A673 (cell line): ENCODE results near the gene SPDYE4. TPM values are rescaled to one million over a fixed set of nuclear protein-coding genes. Genes with fewer than 3 reads are reported as not detected.

ENCODE experiments used
- BruUV-seq: library from RNA; stranded (reverse); fragments of 400-500 nt; replicated peaks from 2 replicates; lab custom pipeline; 2021; lab: Mats Ljungman, UMichigan
- CTCF ChIA-PET: fragments of 300-600 bp; sonication (Branson Sonifier 250); formaldehyde crosslinking; loops from one replicate; lab custom pipeline; 2022; ENCODE audit warnings: antibody characterized with exemption; lab: Charles Lee
- POLR2A ChIA-PET: fragments of 300-600 bp; sonication (Branson Sonifier 250); formaldehyde crosslinking; loops from one replicate; lab custom pipeline; 2022; ENCODE audit warnings: antibody characterized with exemption; ENCODE audit not compliant: low non-redundant PET; lab: Charles Lee
- DNase-seq: peaks from one replicate; pipeline ENCODE4 v3.0.0-alpha.2; 2015; ENCODE audit warnings: low spot score
- H3K27ac ChIP-seq: fragments of 200-600 bp; sonication (generic); 2 replicates; pipeline ENCODE4 v1.5.1; 2016; ENCODE audit warnings: mixed run types, low read depth, mild to moderate bottlenecking, mixed read lengths, antibody characterized with exemption, low read length; ENCODE audit not compliant: poor library complexity, severe bottlenecking
- H3K27me3 ChIP-seq: fragments of 200-600 bp; sonication (generic); replicated peaks from 2 replicates; pipeline ENCODE4 v1.6.1; 2017; ENCODE audit warnings: mixed run types, low read depth, mild to moderate bottlenecking, mixed read lengths, antibody characterized with exemption, low read length; ENCODE audit not compliant: insufficient read depth, poor library complexity
- H3K36me3 ChIP-seq: fragments of 200-600 bp; sonication (generic); 2 replicates; pipeline ENCODE4 v1.6.1; 2016; ENCODE audit warnings: mixed run types, mild to moderate bottlenecking, mixed read lengths, antibody characterized with exemption, low read length; ENCODE audit not compliant: insufficient read depth, poor library complexity, severe bottlenecking
- H3K4me1 ChIP-seq: fragments of 200-600 bp; sonication (generic); 2 replicates; pipeline ENCODE4 v1.6.1; 2017; ENCODE audit warnings: mixed run types, mild to moderate bottlenecking, mixed read lengths, antibody characterized with exemption, low read length; ENCODE audit not compliant: insufficient read depth, poor library complexity, severe bottlenecking
- H3K4me3 ChIP-seq: fragments of 200-600 bp; sonication (generic); 2 replicates; pipeline ENCODE4 v1.5.1; 2016; ENCODE audit warnings: low read depth, mixed run types, mild to moderate bottlenecking, mixed read lengths, low read length; ENCODE audit not compliant: poor library complexity, severe bottlenecking
- H3K9me3 ChIP-seq: fragments of 200-600 bp; sonication (generic); 2 replicates; pipeline ENCODE4 v1.6.1; 2016; ENCODE audit warnings: mixed run types, low read depth, mild to moderate bottlenecking, mixed read lengths, antibody characterized with exemption, low read length; ENCODE audit not compliant: poor library complexity, severe bottlenecking
- EZH2 ChIP-seq: fragments of 200-600 bp; sonication (generic); IDR thresholded peaks from 2 replicates; pipeline ENCODE4 v1.6.1; 2017; ENCODE audit warnings: borderline replicate concordance, low read depth, mild to moderate bottlenecking, mixed read lengths, antibody characterized with exemption, low read length; ENCODE audit not compliant: poor library complexity, severe bottlenecking
- intact Hi-C: fragments of 100-400 bp; cut with micrococcal nuclease; formaldehyde crosslinking; loops from one replicate; pipeline ENCODE4 v1.10.0; 2022; ENCODE audit not compliant: unreplicated experiment
- total RNA-seq: library from RNA; stranded (reverse); gene quantifications from 2 replicates; pipeline ENCODE4 v1.2.3, GENCODE V29; 2021
- TF ChIP-seq, protein P1 (sequence below): fragments of 300-800, 200-600 bp; sonication (generic); conservative IDR thresholded peaks from 2 replicates; pipeline ENCODE4 v1.5.1; 2017; ENCODE audit warnings: low read depth, mild to moderate bottlenecking, antibody characterized with exemption, low read length, moderate library complexity, mixed read lengths

Gene SPDYE4
- total RNA-seq, 1 experiment from 2014 or later = not detected

DNA sequence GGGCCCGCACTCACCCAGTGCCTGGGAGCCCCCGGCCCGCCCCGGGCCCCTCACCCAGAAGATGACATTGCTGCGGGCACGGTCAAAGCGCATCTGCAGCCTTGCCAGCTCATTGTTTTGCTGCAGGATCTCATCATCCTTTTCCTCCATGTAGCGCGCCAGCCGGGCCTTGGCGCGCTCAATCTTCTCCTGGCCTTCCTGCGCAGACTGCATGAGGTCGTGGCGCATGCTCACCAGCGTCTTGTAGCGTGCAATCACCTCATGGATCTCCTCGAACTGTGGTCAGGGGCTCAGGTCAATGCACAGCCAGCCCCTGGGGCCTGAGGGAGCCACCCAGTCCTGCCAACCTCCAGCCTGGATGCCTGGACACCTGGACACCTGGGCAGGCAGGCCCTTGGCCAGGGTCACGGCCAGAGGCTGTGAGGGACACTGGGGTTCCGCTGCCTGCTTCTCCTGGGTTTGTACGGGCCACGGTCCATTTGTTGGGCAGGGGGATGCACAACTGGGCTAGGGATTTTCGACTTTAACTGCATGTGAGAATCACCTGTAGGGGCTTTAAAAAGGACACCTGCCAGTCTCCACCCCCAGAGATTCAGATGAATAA lies 22.9 kb downstream of the SPDYE4 start:
- H3K27me3 ChIP-seq = no peaks in the 10 kb centered on the region
- intact Hi-C loops = no loop called here
- POLR2A ChIA-PET = no interaction called here
- H3K27ac ChIP-seq = no peak overlapping the region
- H3K4me1 ChIP-seq = no peaks in the 10 kb centered on the region
- H3K9me3 ChIP-seq = no peaks in the 10 kb centered on the region
- TF ChIP-seq, protein P1, sequence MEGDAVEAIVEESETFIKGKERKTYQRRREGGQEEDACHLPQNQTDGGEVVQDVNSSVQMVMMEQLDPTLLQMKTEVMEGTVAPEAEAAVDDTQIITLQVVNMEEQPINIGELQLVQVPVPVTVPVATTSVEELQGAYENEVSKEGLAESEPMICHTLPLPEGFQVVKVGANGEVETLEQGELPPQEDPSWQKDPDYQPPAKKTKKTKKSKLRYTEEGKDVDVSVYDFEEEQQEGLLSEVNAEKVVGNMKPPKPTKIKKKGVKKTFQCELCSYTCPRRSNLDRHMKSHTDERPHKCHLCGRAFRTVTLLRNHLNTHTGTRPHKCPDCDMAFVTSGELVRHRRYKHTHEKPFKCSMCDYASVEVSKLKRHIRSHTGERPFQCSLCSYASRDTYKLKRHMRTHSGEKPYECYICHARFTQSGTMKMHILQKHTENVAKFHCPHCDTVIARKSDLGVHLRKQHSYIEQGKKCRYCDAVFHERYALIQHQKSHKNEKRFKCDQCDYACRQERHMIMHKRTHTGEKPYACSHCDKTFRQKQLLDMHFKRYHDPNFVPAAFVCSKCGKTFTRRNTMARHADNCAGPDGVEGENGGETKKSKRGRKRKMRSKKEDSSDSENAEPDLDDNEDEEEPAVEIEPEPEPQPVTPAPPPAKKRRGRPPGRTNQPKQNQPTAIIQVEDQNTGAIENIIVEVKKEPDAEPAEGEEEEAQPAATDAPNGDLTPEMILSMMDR = no peak
- TF ChIP-seq EZH2 = no peak
- CTCF ChIA-PET = no interaction called here
- H3K36me3 ChIP-seq = no peaks in the 10 kb centered on the region
- DNase-seq = no peak
- H3K4me3 ChIP-seq = no peak overlapping the region
- no TSS peak for BruUV-seq

DNA sequence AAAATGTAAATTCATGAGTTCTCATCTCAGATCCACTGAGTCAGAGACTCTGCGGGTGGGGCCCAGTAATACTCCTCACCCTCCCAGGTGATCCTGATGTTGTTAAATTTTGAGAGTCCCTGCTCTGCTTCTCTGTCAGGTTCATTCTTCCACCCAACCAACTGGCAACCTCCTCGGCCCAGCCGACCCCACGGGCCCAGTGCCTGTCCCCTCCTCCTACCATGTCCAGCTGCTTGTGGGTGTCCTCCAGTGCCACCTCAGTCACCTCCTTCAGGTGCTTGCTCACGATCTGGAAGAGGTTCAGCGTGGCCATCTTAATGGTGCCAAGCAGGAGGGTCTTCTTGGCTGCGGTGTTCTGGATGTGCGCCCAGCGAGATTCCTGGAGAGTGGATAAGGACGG lies 23.5 kb downstream of the SPDYE4 start:
- CTCF ChIA-PET = no interaction called here
- Histone ChIP-seq H3K27me3 (no peaks in the 10 kb centered on the region), H3K4me1 (no peaks in the 10 kb centered on the region), H3K9me3 (no peaks in the 10 kb centered on the region), H3K27ac (no peak overlapping the region), H3K4me3 (no peak overlapping the region), H3K36me3 (no peaks in the 10 kb centered on the region)
- POLR2A ChIA-PET = no interaction called here
- no peak for TF ChIP-seq EZH2
- TF ChIP-seq, protein P1 = no peak
- intact Hi-C loops = no loop called here
- DNase-seq = no peak
- no TSS peak for BruUV-seq

DNA sequence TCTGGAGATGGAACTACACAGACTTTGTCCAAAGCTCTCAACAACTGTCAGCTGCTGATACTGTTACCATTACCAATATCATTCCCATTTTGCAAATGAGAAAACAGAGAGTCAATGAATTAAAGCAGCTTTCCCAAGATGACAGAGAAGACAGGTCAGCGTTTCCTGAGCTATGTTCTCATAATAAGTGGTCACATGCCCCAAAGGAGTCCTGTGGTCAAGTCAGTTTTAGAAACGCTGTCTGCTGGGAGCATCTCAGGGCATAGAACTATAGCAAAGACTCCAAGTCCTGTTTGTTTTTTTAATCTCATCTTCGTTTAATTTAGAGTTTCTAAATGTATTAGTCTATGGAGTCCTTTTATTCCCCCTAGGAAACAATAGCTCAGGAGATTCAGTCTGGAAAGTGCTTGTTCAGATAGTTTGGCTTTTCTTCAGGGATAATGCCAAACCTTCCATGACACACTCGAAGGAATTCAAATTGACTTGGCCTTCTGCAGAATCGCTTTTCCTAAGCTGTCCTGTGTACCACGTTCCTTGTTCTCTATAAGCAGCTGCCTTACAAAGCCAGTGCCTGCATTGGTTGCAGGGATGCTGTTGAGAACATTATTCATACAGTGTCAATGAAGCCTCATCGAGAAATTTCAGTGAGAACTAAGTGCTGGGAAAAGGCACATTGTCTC lies 25.8 kb downstream of the SPDYE4 start:
- Histone ChIP-seq H3K27me3 (no peaks in the 10 kb centered on the region), H3K36me3 (no peaks in the 10 kb centered on the region), H3K4me3 (no peak overlapping the region), H3K4me1 (no peaks in the 10 kb centered on the region), H3K27ac (no peak overlapping the region), H3K9me3 (no peaks in the 10 kb centered on the region)
- intact Hi-C loops = no loop called here
- ChIA-PET CTCF (no interaction called here), POLR2A (no interaction called here)
- DNase-seq = no peak
- no TSS peak for BruUV-seq
- TF ChIP-seq, protein P1 = no peak
- TF ChIP-seq EZH2 = no peak
